ENCODE results near the gene RILPL1.
A peak's percentile ranks its signal among the peaks of the same experiment; 100 is the strongest.
"Not testable (repeated sequence)": the region's sequence is repeated elsewhere in the genome, so short reads cannot be mapped to it uniquely, and the experiment has no call there.

RILPL1 gene, protein sequence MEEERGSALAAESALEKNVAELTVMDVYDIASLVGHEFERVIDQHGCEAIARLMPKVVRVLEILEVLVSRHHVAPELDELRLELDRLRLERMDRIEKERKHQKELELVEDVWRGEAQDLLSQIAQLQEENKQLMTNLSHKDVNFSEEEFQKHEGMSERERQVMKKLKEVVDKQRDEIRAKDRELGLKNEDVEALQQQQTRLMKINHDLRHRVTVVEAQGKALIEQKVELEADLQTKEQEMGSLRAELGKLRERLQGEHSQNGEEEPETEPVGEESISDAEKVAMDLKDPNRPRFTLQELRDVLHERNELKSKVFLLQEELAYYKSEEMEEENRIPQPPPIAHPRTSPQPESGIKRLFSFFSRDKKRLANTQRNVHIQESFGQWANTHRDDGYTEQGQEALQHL

DNA sequence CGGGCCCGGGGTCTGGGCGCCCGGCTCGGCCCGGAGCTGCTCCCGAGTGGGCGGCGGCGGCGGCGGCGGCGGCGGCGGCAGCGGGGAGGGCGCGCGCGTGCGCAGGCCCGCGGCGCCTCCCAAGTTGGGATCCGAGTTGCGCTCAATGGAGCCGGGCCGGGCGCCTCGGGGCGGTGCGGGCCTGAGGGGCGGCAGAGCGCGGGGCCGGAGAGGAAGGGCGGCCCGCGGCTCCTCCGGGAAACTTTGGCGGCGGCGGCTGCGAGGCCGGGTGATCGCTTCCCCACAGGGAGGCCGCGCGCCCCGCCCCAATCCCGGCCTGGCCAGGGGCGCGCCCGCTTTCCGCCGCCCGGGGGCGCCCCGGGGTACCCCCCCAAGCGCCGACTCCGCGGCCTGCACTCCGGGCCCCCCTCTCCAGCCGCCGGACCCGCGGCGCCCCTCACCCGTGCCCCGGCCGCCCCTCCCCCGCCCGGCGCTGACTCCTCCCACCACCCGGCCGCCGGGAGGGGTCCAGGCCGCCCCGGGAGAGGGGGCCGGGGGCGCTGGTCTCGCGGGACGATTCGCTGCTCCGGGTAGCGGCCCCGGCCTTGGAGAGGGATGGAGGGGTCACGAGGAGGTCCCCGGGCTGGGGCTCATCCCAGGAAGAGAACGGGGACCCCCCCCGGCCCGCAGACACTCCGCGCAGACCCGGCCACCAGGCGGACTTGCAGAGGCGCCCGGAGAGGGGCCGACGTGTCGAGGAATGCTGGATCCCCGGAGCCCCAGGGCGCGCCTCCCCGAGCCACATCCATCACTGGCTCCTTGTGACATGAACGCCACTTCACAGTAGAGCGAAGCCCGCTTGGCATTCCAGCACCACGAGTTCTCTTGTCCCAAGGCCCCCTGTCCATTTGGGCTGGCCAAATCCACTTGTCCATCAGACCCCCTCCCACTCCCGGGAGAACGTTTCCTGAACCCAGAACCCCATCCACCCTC lies at the start of gene RILPL1:
TSS of gene RILPL1 (minus strand) at position 48 of the 972 bp plus-strand sequence. CDS start 237 bp downstream, outside the sequence.
- peak; percentile 22 for DNase-seq (ENCODE audit: low spot score)

DNA sequence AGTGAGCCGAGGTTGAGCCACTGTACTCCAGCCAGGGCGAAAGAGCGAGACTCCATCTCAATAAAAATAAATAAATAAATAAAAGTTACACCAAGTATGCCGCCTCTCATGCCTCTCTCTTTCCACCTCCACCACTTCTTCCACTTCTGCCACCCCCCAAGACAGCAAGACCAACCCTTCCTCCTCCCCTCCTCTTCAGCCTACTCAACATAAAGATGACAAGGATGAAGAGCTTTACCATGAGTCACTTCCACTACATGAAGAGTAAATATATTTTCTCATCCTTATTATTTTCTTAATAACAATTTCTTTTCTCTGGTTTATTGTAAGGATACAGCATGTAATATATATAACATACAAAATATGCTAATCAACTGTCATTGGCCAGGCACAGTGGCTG lies 47.3 kb upstream of the RILPL1 start:
- DNase-seq (ENCODE audit: low spot score), result no peak

DNA sequence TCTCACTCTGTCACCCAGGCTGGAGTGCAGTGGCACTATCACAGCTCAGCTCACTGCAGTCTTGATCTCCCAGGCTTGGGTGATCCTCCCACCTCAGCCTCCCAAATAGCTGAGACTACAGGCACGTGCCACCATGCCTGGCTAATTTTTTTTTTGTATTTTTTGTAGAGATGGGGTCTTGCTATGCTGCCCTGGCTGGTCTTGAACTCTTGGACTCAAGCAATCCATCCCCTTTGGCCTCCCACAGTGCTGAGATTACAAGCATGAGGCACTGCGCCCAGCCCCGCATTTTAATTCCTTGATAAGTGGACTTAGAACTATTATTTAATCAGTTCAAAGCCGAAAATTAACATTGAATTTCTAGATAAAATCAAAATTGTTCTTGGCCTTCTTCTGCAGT lies 45.3 kb upstream of the RILPL1 start:
- not testable (repeated sequence) for DNase-seq (ENCODE audit: low spot score)

DNA sequence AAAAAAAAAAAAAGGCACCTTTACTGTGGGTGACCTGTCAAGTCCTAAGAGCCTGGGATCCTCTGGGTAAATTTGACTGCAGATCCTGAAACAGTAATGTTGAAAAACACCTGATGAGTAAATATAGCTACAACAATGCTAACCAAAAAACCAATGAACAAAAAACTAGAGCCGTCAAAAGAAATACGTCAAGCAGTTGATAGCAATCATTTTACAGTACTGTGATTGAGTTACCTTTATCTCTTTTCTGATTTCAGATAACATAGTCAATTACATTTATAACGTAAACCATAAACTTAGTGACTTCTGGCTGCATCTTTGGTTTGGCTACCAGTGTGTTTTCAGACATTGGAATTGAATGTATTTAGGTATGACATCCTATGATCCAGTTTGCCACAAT lies 44.7 kb upstream of the RILPL1 start:
- DNase-seq (ENCODE audit: low spot score), result no peak

DNA sequence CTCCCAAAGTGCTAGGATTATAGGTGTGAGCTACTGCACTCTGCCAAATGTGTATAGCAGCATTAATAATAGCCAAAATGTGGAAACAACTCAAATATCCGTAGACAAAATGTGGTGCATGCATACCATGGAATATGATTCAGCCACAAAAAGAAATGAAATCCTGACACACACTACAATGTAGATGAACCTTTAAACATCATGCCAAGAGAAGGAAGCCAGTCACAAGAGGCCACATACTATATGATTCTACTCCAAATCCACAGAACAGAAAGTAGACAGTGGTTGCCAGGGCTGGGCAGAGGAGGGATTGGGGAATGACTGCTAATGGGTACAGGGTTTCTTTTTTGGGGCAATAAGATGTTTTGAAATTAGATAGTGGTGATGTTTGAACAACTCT lies 43.1 kb upstream of the RILPL1 start:
- DNase-seq (ENCODE audit: low spot score), result no peak

DNA sequence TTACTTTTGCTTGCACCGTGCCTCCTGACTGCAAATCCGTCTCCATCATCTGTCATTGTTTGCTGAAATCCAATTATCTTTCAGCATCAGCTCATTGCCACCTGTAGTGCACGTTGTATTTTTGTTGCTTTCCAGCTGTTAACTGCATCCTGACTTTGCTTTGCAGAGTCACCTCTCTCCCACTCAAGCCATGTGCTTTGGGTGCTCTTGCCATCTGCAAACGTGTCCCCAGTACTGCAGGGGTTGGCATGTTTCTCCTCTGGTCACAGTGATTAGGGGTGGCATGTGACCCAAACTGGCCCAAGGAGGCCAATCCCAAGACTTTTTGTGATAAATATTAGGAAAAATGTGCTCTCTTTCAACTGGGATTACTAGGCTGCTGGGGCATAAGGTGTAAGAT lies 40.4 kb upstream of the RILPL1 start:
- no peak for DNase-seq (ENCODE audit: low spot score)

DNA sequence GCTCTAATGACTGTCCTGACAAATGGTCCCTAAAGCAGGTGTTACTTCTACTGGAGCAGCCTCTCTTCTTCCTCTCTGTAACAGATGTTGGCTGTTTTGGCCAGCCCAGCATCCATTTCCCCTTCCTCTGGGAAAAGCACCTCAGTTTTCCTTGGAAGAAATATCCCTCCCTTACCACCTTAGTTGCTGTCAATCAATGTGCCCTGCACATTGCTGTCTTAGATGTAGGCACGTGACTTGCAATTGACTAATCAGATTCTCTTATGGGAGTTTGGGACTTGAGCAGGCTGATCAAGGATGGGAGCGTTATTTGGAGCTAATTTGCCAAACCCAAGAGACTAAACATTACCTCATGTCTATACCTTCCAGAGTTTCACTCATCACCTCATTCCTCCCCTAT lies 38.9 kb upstream of the RILPL1 start:
- DNase-seq (ENCODE audit: low spot score), result no peak

DNA sequence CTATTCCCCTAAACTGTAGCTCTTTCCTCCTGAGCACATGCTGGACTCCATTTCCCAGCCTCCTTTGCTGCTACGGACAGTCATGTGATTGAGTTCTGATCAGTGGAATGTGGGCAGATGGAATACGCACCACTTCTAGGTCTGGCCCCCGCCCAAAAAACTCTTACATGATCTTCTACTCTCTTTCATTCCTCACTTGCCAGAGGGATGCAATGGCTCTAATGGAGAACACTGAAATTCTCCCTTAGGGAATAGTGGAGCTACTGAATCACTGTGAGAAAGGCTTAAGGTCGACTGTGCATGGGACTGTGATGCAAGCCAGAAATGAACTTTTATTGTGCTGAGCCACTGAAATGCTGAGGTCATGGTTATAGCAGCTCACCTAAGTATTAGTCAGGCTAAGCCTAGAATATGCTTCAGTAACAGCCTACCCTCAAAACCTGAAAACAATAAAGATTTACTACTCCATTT lies 37.9 kb upstream of the RILPL1 start:
- no peak for DNase-seq (ENCODE audit: low spot score)

DNA sequence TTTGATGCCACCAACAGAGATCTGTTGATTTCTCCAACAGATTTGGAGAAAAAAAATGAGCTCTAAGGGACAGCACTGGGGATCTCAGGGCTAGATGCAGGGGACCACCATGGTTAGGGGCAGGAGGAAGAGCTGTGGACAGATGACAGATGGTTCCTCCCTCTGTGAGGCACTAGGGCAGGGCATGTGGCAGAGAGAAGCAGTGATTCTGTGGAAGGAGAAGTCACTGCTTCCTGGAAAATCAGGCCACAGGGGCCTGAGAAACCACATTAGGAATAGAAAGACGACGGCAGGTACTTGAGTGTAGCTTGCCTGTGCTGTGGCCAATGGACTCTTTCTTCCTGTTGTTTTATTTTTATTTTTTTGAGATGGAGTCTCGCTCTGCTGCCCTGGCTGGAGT lies 25.9 kb upstream of the RILPL1 start:
- no peak for DNase-seq (ENCODE audit: low spot score)

DNA sequence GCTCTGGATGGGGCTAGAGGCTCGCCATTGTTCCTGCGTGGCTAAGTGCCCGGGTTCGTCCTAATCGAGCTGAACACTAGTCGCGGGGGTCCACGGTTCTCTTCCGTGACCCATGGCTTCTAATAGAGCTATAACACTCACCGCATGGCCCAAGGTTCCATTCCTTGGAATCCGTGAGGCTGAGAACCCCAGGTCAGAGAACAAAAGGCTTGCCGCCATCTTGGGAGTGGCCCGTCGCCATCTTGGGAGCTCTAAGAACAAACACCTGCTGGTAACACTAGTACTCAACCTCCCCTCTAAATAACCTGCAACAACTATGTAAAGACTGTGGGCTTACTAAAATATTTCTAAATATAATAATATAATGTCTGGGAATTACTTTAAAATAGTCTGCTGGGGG lies 25.0 kb upstream of the RILPL1 start:
- not testable (repeated sequence) for DNase-seq (ENCODE audit: low spot score)

DNA sequence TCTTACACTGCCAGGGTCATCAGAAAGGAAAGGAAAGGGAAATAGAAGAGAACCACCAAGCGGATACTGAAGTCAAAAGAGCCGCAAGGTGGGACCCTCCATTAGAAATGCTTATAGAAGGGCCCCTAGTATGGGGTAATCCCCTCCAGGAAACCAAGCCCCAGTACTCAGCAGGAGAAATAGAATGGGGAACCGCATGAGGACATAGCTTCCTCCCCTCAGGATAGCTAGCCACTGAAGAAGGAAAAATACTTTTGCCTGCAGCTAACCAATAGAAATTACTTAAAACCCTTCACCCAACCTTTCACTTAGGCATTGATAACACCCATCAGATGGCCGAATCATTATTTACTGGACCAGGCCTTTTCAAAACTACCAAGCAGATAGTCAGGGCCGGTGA lies 21.3 kb upstream of the RILPL1 start:
- DNase-seq (ENCODE audit: low spot score), result not testable (repeated sequence)

DNA sequence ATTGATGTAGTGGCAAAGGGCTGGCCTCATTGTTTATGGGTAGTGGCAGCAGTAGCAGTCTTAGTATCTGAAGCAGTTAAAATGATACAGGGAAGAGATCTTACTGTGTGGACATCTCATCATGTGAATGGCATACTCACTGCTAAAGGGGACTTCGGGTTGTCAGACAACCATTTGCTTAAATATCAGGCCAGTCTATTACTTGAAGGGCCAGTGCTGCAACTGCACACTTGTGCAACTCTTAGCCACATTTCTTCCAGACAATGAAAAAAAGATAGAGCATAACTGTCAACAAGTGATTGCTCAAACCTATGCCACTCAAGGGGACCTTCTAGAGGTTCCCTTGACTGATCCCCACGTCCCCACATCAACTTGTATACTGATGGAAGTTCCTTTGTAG lies 20.6 kb upstream of the RILPL1 start:
- DNase-seq (ENCODE audit: low spot score), result not testable (repeated sequence)

DNA sequence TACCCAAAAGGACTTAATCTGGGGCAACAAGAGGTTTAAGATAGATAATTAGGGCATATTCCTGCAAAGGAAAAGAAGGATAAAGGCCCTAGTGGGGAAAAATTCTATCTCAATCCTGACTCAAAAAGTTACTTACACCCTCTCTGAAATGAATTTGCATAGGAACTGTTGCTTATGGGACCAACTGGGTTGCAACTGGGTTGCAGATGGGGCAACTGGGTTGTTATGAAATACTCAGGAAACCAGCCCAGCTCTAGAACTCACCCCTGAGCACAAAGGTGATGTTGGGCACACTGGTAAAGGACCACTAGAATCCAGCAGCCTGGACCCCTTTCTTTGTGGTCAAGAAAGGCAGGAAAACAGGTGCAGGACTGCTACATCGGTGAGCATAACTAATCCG lies 17.2 kb upstream of the RILPL1 start:
- no peak for DNase-seq (ENCODE audit: low spot score)

DNA sequence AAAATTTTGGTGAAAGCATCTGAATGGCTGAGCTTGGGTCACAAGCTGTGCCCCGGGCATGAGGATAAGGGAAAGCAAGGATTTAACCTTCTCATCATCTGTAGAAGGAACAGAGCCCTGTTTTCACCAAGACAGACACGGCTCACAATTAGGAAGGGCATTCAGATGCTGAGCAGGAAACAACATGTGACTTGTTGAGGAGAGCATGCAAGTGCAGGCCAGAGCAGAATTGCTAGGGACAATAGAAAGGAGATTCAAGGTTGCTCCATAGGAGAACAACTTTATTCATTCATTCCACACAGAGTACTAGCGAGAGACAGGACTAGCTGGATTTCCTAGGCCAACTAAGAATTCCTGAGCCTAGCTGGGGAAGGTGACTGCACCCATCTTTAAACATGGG lies 14.6 kb upstream of the RILPL1 start:
- DNase-seq (ENCODE audit: low spot score), result no peak

DNA sequence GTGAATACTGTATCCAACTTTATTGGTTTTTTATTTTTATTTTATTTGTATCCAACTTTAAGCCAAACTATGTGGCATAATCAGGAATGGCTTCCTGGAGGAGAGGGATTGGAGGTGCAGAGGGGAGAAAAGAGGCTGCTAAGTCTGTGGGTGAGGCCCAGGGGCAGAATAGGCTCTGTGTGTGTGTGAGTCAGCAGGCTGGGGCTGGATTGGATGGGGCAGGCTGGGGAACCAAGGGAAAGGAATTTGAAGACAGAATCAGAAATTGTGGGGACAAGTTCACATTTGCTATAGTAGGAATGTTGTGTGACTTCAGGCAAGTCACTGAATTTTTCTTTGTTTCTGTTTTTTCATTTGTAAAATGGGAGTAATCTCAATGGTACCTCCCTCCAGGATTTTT lies 12.8 kb upstream of the RILPL1 start:
- no peak for DNase-seq (ENCODE audit: low spot score)

DNA sequence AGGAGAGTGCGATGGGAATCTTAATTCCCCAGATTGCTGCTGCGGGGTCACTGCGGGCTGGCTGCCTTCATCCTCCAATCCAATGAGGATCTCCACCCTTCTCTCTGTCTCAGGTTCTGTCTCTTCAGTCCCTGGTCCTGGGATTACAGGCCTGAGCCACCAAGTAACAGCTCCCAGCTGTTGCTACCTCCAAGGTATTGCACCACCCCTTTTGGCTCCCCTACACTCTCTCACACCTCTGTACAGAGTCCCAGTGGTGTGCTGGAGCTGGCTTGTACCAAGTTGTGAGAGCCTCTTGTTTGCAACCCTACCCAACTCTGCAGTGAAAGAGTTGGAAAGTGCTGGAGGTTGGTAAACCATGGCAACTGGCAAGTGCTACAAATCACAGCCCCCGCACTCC lies 10.0 kb upstream of the RILPL1 start:
- no peak for DNase-seq (ENCODE audit: low spot score)

DNA sequence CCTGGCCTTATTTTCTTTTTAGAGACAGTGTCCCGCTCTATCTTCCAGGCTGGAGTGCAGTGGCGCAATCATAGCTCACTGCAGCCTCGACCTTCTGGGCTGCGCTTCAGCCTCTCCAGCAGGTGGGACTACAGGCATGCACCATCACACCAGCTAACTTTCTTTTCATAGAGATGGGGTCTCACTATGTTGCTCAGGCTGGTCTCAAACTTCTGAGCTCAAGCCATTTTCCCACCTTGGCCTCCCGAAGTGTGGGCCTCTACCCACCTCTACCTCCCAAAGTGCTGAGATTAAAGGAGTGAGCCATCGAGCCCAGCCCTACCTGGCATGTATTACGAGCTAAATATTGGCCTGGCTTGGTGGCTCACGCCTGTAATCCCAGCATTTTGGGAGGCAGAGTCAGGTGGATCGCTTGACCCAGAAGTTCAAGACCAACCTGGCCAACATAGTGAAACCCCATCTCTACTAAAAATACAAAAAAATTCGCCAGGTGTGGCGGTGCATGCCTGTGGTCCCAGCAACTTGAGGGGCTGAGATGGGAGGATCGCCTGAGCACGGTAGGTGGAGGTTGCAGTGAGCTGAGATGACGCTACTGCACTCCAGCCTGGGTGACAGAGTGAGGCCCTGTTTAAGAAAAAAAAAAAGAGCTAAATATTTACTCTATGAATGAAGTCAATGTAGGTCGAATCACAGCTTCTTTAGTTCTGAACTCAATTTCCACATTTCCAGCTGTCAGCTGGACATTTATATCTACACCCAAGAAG lies 7.6 kb upstream of the RILPL1 start:
- no peak for DNase-seq (ENCODE audit: low spot score)

DNA sequence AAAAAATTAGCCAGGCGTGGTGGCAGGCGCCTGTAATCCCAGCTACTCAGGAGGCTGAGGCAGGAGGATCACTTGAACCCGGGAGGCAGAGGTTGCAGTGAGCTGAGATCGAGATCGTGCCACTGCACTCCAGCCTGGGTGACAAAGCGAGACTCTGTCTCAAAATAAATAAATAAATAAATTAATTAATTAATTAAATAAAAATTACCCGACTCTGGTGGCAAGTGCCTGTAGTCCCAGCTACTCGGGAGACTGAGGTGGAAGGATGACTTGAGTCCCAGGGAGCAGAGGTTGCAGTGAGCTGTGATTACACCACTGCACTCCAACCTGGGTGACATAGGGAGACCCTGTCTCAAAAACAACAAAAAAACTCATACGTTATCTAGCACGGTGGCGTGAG lies 2.4 kb upstream of the RILPL1 start:
- not testable (repeated sequence) for DNase-seq (ENCODE audit: low spot score)

DNA sequence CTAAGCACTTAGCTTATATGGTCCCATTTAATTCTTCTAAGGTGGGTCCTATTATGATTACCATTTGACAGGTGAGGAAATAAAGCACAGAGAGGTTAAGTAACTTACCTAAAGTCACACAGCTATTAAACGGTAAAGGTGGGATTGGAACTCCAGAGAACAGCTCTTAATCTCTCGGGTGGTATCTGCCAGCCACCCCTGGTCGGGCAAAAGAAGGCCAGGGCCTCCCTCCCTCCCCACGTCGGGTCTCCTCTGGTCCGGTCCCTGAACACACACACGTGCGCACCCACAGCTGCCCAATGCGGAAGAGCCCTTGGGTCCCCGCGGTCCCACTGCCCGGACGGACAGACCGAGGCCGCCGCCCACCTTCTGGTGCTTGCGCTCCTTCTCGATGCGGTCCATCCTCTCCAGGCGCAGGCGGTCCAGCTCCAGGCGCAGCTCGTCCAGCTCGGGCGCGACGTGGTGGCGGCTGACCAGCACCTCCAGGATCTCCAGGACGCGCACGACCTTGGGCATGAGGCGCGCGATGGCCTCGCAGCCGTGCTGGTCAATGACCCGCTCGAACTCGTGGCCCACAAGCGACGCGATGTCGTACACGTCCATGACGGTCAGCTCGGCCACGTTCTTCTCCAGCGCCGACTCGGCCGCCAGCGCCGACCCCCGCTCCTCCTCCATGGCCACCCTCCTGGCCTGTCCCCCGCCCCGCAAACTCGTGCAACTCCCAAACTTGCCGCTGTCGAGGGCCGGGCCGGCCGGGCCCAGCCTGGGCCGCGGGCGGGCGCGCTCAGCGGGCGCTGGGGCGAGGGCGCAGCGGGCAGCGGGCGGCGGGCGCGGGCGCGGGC lies 490 bp downstream of the RILPL1 start:
- DNase-seq (ENCODE audit: low spot score), result no peak

DNA sequence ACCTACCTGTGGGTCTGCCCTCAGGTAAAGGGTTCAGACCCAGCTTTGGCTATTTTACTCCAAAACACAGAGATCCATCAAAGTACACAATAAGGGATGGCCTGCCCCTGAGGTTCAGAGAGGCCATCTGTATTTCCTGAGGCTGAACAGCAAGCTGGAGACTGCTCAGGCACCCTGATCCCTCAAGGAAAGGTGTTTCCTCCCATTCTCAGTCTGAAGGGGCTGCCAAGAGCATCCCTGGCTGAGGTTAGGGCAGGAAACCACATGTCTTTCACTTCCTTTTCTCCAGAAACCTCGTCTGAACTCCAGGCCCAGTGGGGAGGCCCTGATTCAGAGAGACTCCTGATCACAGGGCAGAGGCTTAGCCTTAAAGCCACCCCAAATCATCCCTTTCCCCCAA lies 1.5 kb downstream of the RILPL1 start:
- peak; percentile 22 for DNase-seq (ENCODE audit: low spot score)

DNA sequence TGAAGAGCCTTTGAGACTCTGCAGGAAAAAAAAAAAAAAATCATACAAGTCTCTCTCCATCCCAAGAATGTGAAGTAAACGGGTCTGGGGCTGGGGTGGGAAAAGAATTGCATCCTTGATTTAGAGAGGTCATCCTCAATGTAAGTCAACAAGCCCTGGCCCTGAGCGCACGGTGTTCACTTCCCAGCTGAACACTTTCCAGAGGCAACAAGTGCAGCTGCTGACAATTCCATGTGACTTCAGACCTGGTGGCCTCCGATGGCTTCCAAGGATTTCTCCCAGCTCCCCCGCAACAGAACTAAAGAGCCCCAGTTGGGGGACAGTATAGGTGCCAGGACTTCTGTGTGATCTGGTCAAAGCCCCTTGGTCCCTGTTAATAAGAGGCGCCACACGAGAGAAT lies 2.4 kb downstream of the RILPL1 start:
- no peak for DNase-seq (ENCODE audit: low spot score)
